ENCODE measurements around the gene TRAFD1.

DNA sequence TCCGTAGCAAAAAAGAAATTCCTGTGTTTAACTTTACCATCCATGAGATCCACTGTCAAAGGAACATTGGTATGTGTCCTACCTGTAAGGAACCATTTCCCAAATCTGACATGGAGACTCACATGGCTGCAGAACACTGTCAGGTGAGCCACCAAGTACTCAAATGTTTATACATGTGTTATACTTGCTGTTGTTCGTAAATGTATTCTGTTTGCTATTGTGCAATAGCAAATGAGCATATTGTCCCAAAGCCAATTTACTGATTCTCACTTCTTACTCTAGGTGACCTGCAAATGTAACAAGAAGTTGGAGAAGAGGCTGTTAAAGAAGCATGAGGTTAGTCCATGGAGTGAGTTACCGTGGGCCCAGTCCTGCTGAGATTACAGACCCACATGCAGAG lies 9.4 kb downstream of the TRAFD1 start:
- TF ChIP-seq, protein P1, sequence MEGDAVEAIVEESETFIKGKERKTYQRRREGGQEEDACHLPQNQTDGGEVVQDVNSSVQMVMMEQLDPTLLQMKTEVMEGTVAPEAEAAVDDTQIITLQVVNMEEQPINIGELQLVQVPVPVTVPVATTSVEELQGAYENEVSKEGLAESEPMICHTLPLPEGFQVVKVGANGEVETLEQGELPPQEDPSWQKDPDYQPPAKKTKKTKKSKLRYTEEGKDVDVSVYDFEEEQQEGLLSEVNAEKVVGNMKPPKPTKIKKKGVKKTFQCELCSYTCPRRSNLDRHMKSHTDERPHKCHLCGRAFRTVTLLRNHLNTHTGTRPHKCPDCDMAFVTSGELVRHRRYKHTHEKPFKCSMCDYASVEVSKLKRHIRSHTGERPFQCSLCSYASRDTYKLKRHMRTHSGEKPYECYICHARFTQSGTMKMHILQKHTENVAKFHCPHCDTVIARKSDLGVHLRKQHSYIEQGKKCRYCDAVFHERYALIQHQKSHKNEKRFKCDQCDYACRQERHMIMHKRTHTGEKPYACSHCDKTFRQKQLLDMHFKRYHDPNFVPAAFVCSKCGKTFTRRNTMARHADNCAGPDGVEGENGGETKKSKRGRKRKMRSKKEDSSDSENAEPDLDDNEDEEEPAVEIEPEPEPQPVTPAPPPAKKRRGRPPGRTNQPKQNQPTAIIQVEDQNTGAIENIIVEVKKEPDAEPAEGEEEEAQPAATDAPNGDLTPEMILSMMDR (IDR thresholded peaks at IDR 0.05 in 4 of 5, conservative IDR thresholded peaks at IDR 0.05 in 1 of 5), result no peak
- TF ChIP-seq POLR2A (IDR thresholded peaks at IDR 0.05), result no peak
